GM18519 (cell line): ENCODE measurements around the gene ACAT1.
"Not testable (repeated sequence)": the region's sequence is repeated elsewhere in the genome, so short reads cannot be mapped to it uniquely, and the experiment has no call there.

Experiments
- ATAC-seq: cut with Tn5 transposase; IDR thresholded peaks from one replicate; pipeline ENCODE4 v1.9.1; 2021; ENCODE audit warnings: mild to moderate bottlenecking, moderate library complexity; ENCODE audit not compliant: unreplicated experiment, low FRiP score

The ACAT1 gene

GRCh38 chr11:108142304-108142703 lies 20.9 kb downstream of the ACAT1 start:
- ATAC-seq, result no peak

- ATAC-seq, result no peak
These were observed 23.2 kb downstream of the ACAT1 start for GRCh38 chr11:108144615-108145014.

GRCh38 chr11:108147150-108147549 lies 25.8 kb downstream of the ACAT1 start:
- ATAC-seq, result no peak

GRCh38 chr11:108148556-108148955 lies 27.2 kb downstream of the ACAT1 start:
- ATAC-seq, result no peak

GRCh38 chr11:108154591-108154990 lies 33.2 kb downstream of the ACAT1 start:
- no peak for ATAC-seq

- ATAC-seq, result peak; percentile 93
These were observed 39.7 kb downstream of the ACAT1 start for GRCh38 chr11:108160970-108161566.

- ATAC-seq, result not testable (repeated sequence)
These were observed 41.5 kb downstream of the ACAT1 start for GRCh38 chr11:108162878-108163277.

GRCh38 chr11:108167624-108168023 lies 46.3 kb downstream of the ACAT1 start:
- ATAC-seq, result no peak

GRCh38 chr11:108170184-108170583 lies 48.8 kb downstream of the ACAT1 start:
- ATAC-seq, result no peak

- no peak for ATAC-seq
These were observed 56.2 kb downstream of the ACAT1 start for GRCh38 chr11:108177570-108177969.

- ATAC-seq, result no peak
These were observed 72.4 kb downstream of the ACAT1 start for GRCh38 chr11:108193725-108194124.

GRCh38 chr11:108196901-108197300 lies 75.5 kb downstream of the ACAT1 start:
- ATAC-seq, result no peak
